BE2C (cell line): Measurements from ENCODE around the gene PWP1. TPM values are rescaled to one million over a fixed set of nuclear protein-coding genes. Genes with fewer than 3 reads are reported as not detected.

Experiments used
- DNase-seq: peaks from one replicate; pipeline ENCODE4 v3.0.0-alpha.2; 2020
- H3K27me3 ChIP-seq: fragments of 250-450 bp; sonication (Bioruptor Pico); 2 replicates; pipeline ENCODE4 v1.5.1; 2020; ENCODE audit warnings: mild to moderate bottlenecking
- H3K36me3 ChIP-seq: fragments of 250-450 bp; sonication (Bioruptor Pico); 2 replicates; pipeline ENCODE4 v1.5.1; 2020; ENCODE audit warnings: mild to moderate bottlenecking
- H3K4me1 ChIP-seq: fragments of 250-450 bp; sonication (Bioruptor Pico); 2 replicates; pipeline ENCODE4 v1.5.1; 2020
- H3K4me3 ChIP-seq: 2 replicates; pipeline ENCODE4 v1.5.1; 2011; ENCODE audit warnings: low read depth, low read length
- H3K9me3 ChIP-seq: fragments of 250-450 bp; sonication (Bioruptor Pico); 2 replicates; pipeline ENCODE4 v1.5.1; 2020
- polyA plus RNA-seq: library from polyadenylated mRNA; unstranded; fragments of >200 nt; gene quantifications from one replicate; pipeline ENCODE4 v1.2.1, GENCODE V29; 2012; ENCODE audit warnings: low read depth, missing spikeins; ENCODE audit not compliant: insufficient read length, insufficient read depth
- TF ChIP-seq, protein P1 (sequence below): IDR thresholded peaks from 2 replicates; pipeline ENCODE4 v1.5.1; 2012; ENCODE audit warnings: mild to moderate bottlenecking, low read depth, low read length

PWP1 gene
- 83.6 TPM for polyA plus RNA-seq

- H3K4me3 ChIP-seq = peak within 1 kb of the TSS; percentile 98
- TF ChIP-seq, protein P1, sequence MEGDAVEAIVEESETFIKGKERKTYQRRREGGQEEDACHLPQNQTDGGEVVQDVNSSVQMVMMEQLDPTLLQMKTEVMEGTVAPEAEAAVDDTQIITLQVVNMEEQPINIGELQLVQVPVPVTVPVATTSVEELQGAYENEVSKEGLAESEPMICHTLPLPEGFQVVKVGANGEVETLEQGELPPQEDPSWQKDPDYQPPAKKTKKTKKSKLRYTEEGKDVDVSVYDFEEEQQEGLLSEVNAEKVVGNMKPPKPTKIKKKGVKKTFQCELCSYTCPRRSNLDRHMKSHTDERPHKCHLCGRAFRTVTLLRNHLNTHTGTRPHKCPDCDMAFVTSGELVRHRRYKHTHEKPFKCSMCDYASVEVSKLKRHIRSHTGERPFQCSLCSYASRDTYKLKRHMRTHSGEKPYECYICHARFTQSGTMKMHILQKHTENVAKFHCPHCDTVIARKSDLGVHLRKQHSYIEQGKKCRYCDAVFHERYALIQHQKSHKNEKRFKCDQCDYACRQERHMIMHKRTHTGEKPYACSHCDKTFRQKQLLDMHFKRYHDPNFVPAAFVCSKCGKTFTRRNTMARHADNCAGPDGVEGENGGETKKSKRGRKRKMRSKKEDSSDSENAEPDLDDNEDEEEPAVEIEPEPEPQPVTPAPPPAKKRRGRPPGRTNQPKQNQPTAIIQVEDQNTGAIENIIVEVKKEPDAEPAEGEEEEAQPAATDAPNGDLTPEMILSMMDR = no peak
- no peaks in the 10 kb centered on the region for H3K9me3 ChIP-seq
- no peaks in the 10 kb centered on the region for H3K4me1 ChIP-seq
- no peaks in the 10 kb centered on the region for H3K27me3 ChIP-seq
- peaks cover 24% of the 10 kb centered on the region for H3K36me3 ChIP-seq
- peak; percentile 97 for DNase-seq
Observed at GRCh38 chr12:107685360-107686248, at the start of gene PWP1. Gene PWP1 (plus strand): TSS chr12:107685799. CDS start chr12:107685900, 101 bp downstream.

GRCh38 chr12:107641154-107641553 lies 44.4 kb upstream of the PWP1 start:
- Histone ChIP-seq H3K4me1 (no peaks in the 10 kb centered on the region), H3K27me3 (no peaks in the 10 kb centered on the region), H3K4me3 (no peak overlapping the region), H3K36me3 (no peaks in the 10 kb centered on the region), H3K9me3 (no peaks in the 10 kb centered on the region)
- TF ChIP-seq, protein P1 = no peak
- DNase-seq = no peak

GRCh38 chr12:107642240-107642639 lies 43.4 kb upstream of the PWP1 start:
- no peaks in the 10 kb centered on the region for H3K4me1 ChIP-seq
- no peaks in the 10 kb centered on the region for H3K36me3 ChIP-seq
- H3K27me3 ChIP-seq = no peaks in the 10 kb centered on the region
- no peak overlapping the region for H3K4me3 ChIP-seq
- TF ChIP-seq, protein P1 = no peak
- no peak for DNase-seq
- H3K9me3 ChIP-seq = no peaks in the 10 kb centered on the region

DNA sequence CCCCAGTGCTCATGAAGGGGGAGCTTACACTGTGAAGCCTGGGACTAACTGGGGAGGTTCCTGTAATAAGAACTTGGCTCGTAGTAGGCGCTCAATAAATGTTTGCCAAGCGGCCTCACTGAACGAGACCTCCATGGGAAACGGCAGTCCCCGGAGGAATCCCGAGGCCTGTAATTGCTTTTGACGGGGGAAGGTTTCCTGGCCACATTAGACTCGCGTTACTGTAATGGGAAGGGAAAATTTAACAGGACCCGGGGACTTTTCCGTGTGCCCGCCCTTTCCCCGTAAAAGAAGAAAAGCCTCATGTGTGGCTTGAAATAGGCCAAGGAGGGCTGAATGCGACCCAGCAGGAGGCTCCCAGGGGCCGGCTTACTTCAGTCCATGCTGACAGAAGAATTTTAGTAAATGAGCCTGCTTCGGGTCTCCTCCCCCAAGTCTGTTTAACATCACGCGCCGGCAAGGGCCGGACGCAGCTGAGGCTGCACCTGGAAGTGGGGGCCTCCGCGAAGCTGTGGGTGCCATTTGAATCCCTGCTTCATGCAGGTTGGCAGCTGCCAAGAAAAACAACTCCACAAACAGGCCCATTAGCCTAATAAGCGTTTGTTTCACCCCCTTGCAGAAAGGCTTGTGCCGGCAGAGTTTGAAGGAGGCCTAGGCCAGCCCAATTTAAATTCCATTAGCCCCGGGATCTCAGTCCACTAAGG lies 39.8 kb upstream of the PWP1 start:
- Histone ChIP-seq H3K4me3 (no peak overlapping the region), H3K4me1 (no peaks in the 10 kb centered on the region; the same call in 1 of the 2 replicates), H3K9me3 (no peaks in the 10 kb centered on the region), H3K36me3 (no peaks in the 10 kb centered on the region), H3K27me3 (no peaks in the 10 kb centered on the region)
- TF ChIP-seq, protein P1 = no peak
- peak; percentile 22 for DNase-seq

DNA sequence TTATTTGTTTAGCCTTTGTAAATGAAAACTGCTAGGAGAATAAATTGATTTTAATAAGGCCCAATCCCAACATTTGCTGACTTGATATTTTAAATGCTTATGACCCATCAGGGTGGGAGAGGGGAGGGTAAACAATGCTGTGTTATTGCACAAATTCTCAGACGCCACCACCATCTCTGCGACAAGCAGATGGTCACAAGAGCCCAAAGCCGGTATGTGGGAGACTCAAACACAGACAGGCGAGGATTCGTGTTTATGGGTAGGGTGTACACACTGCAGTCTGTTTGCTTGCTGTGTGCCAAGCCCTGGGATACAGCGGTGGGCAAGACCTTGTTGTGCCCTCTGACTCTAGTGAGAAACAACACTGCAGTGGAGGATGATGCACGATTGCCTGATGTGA lies 39.2 kb upstream of the PWP1 start:
- TF ChIP-seq, protein P1 = no peak
- no peaks in the 10 kb centered on the region for H3K9me3 ChIP-seq
- DNase-seq = no peak
- H3K4me1 ChIP-seq = no peaks in the 10 kb centered on the region; the same call in 1 of the 2 replicates
- no peak overlapping the region for H3K4me3 ChIP-seq
- no peaks in the 10 kb centered on the region for H3K27me3 ChIP-seq
- H3K36me3 ChIP-seq = no peaks in the 10 kb centered on the region
